Measurements from ENCODE around the gene KAZN. TPM values are rescaled to one million over a fixed set of nuclear protein-coding genes. Genes with fewer than 3 reads are reported as not detected.

The KAZN gene
- total and polyA plus RNA-seq, 2 experiments from 2014 or later, result 7.9 to 15.6 TPM

DNA sequence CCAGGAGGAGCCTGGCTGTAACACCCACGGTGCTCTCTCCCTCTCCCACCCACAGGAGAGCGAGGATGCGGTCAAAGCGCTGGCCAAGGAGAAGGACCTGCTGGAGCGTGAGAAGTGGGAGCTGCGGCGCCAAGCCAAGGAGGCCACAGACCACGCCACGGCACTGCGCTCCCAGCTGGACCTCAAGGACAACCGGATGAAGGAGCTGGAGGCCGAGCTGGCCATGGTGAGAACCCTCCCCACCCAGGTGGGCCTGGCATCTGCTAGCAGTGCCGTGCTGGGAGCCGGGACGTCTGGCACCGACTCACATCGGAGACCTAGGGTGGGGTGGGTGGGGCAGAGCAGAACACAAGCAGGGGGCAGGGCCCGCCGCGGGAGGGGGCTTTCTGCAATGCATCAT lies 445.4 kb downstream of the KAZN start:
- no peaks in the 10 kb centered on the region for H3K9me2 ChIP-seq (replicated peaks; ENCODE audit: insufficient read depth)
- H3K4me2 ChIP-seq, result no peak overlapping the region
- H3K9me3 ChIP-seq (ENCODE audit: low read depth), result no peaks in the 10 kb centered on the region
- TF ChIP-seq EZH2 (IDR thresholded peaks at IDR 0.05; ENCODE audit: borderline replicate concordance), result no peak
- TF ChIP-seq EZH2phosphoT487 (IDR thresholded peaks at IDR 0.05; ENCODE audit: low read depth, severe bottlenecking, unreplicated experiment), result no peak
- TF ChIP-seq, protein P1, sequence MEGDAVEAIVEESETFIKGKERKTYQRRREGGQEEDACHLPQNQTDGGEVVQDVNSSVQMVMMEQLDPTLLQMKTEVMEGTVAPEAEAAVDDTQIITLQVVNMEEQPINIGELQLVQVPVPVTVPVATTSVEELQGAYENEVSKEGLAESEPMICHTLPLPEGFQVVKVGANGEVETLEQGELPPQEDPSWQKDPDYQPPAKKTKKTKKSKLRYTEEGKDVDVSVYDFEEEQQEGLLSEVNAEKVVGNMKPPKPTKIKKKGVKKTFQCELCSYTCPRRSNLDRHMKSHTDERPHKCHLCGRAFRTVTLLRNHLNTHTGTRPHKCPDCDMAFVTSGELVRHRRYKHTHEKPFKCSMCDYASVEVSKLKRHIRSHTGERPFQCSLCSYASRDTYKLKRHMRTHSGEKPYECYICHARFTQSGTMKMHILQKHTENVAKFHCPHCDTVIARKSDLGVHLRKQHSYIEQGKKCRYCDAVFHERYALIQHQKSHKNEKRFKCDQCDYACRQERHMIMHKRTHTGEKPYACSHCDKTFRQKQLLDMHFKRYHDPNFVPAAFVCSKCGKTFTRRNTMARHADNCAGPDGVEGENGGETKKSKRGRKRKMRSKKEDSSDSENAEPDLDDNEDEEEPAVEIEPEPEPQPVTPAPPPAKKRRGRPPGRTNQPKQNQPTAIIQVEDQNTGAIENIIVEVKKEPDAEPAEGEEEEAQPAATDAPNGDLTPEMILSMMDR (IDR thresholded peaks at IDR 0.05; ENCODE audit: poor library complexity), result no peak
- H3K4me3 ChIP-seq, result no peak overlapping the region
- no peaks in the 10 kb centered on the region for H3K4me1 ChIP-seq (ENCODE audit: insufficient read depth)
- no peaks in the 10 kb centered on the region for H3K27me3 ChIP-seq
- no peaks in the 10 kb centered on the region for H4K20me1 ChIP-seq (ENCODE audit: insufficient read depth, poor library complexity, severe bottlenecking)
- WGBS (ENCODE audit: low lambda C conversion rate, missing lambda C conversion rate), result 95% methylated on average over 20 of the region's 20 CpGs
- H3K79me2 ChIP-seq, result no peaks in the 10 kb centered on the region
- no peak overlapping the region for H3K27ac ChIP-seq
- no peaks in the 10 kb centered on the region for H3K36me3 ChIP-seq (replicated peaks; ENCODE audit: insufficient read depth, low read depth)
- no peak for DNase-seq (ENCODE audit: low spot score)
- H2AFZ ChIP-seq, result no peak overlapping the region

DNA sequence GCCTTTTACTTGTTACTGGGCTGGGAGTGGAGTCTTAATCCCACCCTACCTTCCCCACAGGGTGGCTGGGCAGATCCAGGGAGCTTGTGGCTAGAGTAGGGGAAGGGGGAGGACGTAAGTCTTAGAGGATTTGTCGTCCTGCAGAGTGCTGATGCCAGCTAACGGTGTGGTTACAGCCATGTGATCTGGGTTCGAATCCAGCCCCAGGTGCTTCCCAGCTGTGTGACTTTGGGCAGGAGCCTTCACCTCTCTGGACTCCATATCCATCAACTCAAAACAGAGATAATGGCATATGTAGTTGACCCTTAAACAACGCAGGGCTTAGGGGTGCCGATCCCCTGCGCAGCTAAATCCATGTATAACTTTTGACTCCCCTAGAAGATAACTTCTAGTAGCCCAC lies 446.6 kb downstream of the KAZN start:
- H3K27me3 ChIP-seq, result no peaks in the 10 kb centered on the region
- no peak for TF ChIP-seq EZH2phosphoT487 (IDR thresholded peaks at IDR 0.05; ENCODE audit: low read depth, severe bottlenecking, unreplicated experiment)
- TF ChIP-seq, protein P1 (IDR thresholded peaks at IDR 0.05; ENCODE audit: poor library complexity), result no peak
- TF ChIP-seq EZH2 (IDR thresholded peaks at IDR 0.05; ENCODE audit: borderline replicate concordance), result no peak
- no peaks in the 10 kb centered on the region for H3K9me3 ChIP-seq (ENCODE audit: low read depth)
- H3K4me1 ChIP-seq (ENCODE audit: insufficient read depth), result no peaks in the 10 kb centered on the region
- no peak for DNase-seq (ENCODE audit: low spot score)
- no peak overlapping the region for H2AFZ ChIP-seq
- H3K4me3 ChIP-seq, result no peak overlapping the region
- no peak overlapping the region for H3K4me2 ChIP-seq
- H3K27ac ChIP-seq, result no peak overlapping the region
- no peaks in the 10 kb centered on the region for H3K36me3 ChIP-seq (replicated peaks; ENCODE audit: insufficient read depth, low read depth)
- H3K79me2 ChIP-seq, result no peaks in the 10 kb centered on the region
- H3K9me2 ChIP-seq (replicated peaks; ENCODE audit: insufficient read depth), result no peaks in the 10 kb centered on the region
- 97% methylated on average over 7 of the region's 7 CpGs for WGBS (ENCODE audit: low lambda C conversion rate, missing lambda C conversion rate)
- H4K20me1 ChIP-seq (ENCODE audit: insufficient read depth, poor library complexity, severe bottlenecking), result no peaks in the 10 kb centered on the region

DNA sequence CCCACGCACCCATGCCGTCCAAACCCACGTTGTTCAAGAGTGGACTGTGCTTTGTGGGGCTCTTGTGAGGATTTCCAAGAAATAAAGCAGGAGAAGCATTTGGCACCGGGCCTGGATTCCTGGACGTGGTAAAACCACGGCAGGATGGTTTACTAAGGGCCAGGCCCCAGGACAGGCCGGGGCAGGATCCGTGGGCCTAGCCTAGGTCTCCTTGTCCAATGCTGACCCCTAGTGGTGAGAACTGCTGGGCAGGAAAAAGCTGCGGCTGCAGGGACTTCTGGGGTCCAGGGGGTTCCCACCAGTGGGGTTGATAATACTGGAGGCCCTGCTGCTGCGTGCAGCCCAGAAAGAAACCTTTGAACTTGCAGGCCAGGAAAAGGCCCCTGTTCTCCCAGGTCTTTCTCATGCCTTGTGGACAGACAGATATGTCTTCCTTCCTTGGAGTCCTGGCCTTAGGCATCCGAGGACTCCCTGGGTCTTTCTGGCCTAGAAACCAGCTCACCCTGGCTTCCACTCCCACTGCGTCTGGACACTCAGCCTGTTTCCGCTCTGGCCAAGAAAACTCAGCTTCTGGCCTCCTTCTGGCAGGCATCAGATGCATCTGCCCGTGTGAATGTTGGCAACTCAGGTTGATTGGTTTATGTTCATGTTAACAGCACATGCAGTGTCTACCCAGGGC lies 448.1 kb downstream of the KAZN start:
- Histone ChIP-seq H3K9me3 (ENCODE audit: low read depth) (no peaks in the 10 kb centered on the region), H3K79me2 (no peaks in the 10 kb centered on the region), H2AFZ (no peak overlapping the region), H3K4me2 (no peak overlapping the region), H3K27ac (no peak overlapping the region), H3K4me1 (ENCODE audit: insufficient read depth) (no peaks in the 10 kb centered on the region), H4K20me1 (ENCODE audit: insufficient read depth, poor library complexity, severe bottlenecking) (no peaks in the 10 kb centered on the region), H3K4me3 (no peak overlapping the region), H3K9me2 (replicated peaks; ENCODE audit: insufficient read depth) (no peaks in the 10 kb centered on the region), H3K27me3 (no peaks in the 10 kb centered on the region), H3K36me3 (replicated peaks; ENCODE audit: insufficient read depth, low read depth) (no peaks in the 10 kb centered on the region)
- no peak for TF ChIP-seq EZH2 (IDR thresholded peaks at IDR 0.05; ENCODE audit: borderline replicate concordance)
- TF ChIP-seq, protein P1 (IDR thresholded peaks at IDR 0.05; ENCODE audit: poor library complexity), result peak; percentile 96
- no peak for TF ChIP-seq EZH2phosphoT487 (IDR thresholded peaks at IDR 0.05; ENCODE audit: low read depth, severe bottlenecking, unreplicated experiment)
- peak; percentile 91 for DNase-seq (ENCODE audit: low spot score)
- WGBS (ENCODE audit: low lambda C conversion rate, missing lambda C conversion rate), result 51% methylated on average over 14 of the region's 14 CpGs
